GM23248 (cell line): ENCODE measurements around the gene PTPRF. TPM values are rescaled to one million over a fixed set of nuclear protein-coding genes. Genes with fewer than 3 reads are reported as not detected.

Source experiments
- DNase-seq: peaks from one replicate; pipeline ENCODE4 v3.0.0-alpha.2; 2015
- H2AFZ ChIP-seq: fragments of 200-600 bp; sonication (generic); 2 replicates; pipeline ENCODE4 v1.6.1; 2016; ENCODE audit warnings: antibody characterized with exemption
- H3F3A ChIP-seq: fragments of 200-600 bp; sonication (generic); 2 replicates; pipeline ENCODE4 v1.6.1; 2016; ENCODE audit warnings: mild to moderate bottlenecking, antibody characterized with exemption, mixed run types; ENCODE audit not compliant: insufficient read depth
- H3K27ac ChIP-seq: fragments of 200-600 bp; sonication (generic); 2 replicates; pipeline ENCODE4 v1.5.1; 2016; ENCODE audit warnings: mild to moderate bottlenecking
- H3K27me3 ChIP-seq: fragments of 200-600 bp; sonication (generic); replicated peaks from 2 replicates; pipeline ENCODE4 v1.6.1; 2016; ENCODE audit warnings: mild to moderate bottlenecking; ENCODE audit not compliant: insufficient read depth
- H3K36me3 ChIP-seq: fragments of 200-600 bp; sonication (generic); 2 replicates; pipeline ENCODE4 v1.6.1; 2016; ENCODE audit warnings: low read depth, mild to moderate bottlenecking
- H3K4me1 ChIP-seq: fragments of 200-600 bp; sonication (generic); 2 replicates; pipeline ENCODE4 v1.6.1; 2016; ENCODE audit warnings: mild to moderate bottlenecking; ENCODE audit not compliant: insufficient read depth
- H3K4me2 ChIP-seq: fragments of 200-600 bp; sonication (generic); one replicate; pipeline ENCODE4 v1.6.1; 2016; ENCODE audit warnings: mild to moderate bottlenecking; ENCODE audit not compliant: unreplicated experiment
- H3K4me3 ChIP-seq: fragments of 200-600 bp; sonication (generic); 2 replicates; pipeline ENCODE4 v1.5.1; 2016; ENCODE audit warnings: mild to moderate bottlenecking
- H3K79me2 ChIP-seq: fragments of 200-600 bp; sonication (generic); 2 replicates; pipeline ENCODE4 v1.6.1; 2016; ENCODE audit warnings: mild to moderate bottlenecking; ENCODE audit not compliant: insufficient read depth
- H3K9ac ChIP-seq: fragments of 200-600 bp; sonication (generic); 2 replicates; pipeline ENCODE4 v1.6.1; 2016; ENCODE audit warnings: mild to moderate bottlenecking
- H3K9me2 ChIP-seq: fragments of 200-600 bp; sonication (generic); 2 replicates; pipeline ENCODE4 v1.6.1; 2016; ENCODE audit warnings: mixed run types, mild to moderate bottlenecking, moderate library complexity; ENCODE audit not compliant: insufficient read depth
- H3K9me3 ChIP-seq: fragments of 200-600 bp; sonication (generic); one replicate; pipeline ENCODE4 v1.6.1; 2017; ENCODE audit warnings: low read depth
- H4K20me1 ChIP-seq: fragments of 200-600 bp; sonication (generic); 2 replicates; pipeline ENCODE4 v1.6.0; 2016; ENCODE audit not compliant: insufficient read depth
- EZH2 ChIP-seq: fragments of 200-600 bp; sonication (generic); IDR thresholded peaks from 2 replicates; pipeline ENCODE4 v1.6.1; 2018; ENCODE audit warnings: antibody characterized with exemption, mild to moderate bottlenecking; ENCODE audit not compliant: insufficient read depth, poor library complexity, severe bottlenecking
- EZH2phosphoT487 ChIP-seq: fragments of 200-600 bp; sonication (generic); IDR thresholded peaks from 2 replicates; pipeline ENCODE4 v1.6.1; 2018; ENCODE audit warnings: antibody characterized with exemption, moderate library complexity, mild to moderate bottlenecking, low read depth; ENCODE audit not compliant: insufficient read depth
- WGBS, 2 experiments: methylation state at CpG; one replicate each; pipeline ENCODE4 v1.1.6; 2015 to 2017; ENCODE audit warnings: low lambda C conversion rate in 2 of 2, low coverage in 1 of 2; ENCODE audit errors: missing lambda C conversion rate in 2 of 2; 5-methylcytosine and 5-hydroxymethylcytosine counted together
- in situ Hi-C: fragments of 300-500 bp; cut with MboI; formaldehyde crosslinking; loops from 2 replicates; pipeline ENCODE4 v1.15.0; 2020
- polyA plus RNA-seq: library from polyadenylated mRNA; unstranded; fragments of >200 nt; fragmentation: Nextera tagmentation; extraction: Ambion mirVana; gene quantifications from 2 replicates; pipeline ENCODE4 v1.2.1, GENCODE V29; 2016
- total RNA-seq: library from RNA; depleted of rRNA; stranded (reverse); fragments of >200 nt; shearing (Covaris generic); gene quantifications from 2 replicates; pipeline ENCODE4 v1.2.3, GENCODE V29; 2014

The PTPRF gene
- total and polyA plus RNA-seq, 2 experiments from 2014 or later = 14.0 to 15.0 TPM

GRCh38 chr1:43592051-43592665, 61.5 kb downstream of the PTPRF start:
- H3K9me2 ChIP-seq = no peaks in the 10 kb centered on the region
- in situ Hi-C loops = no loop called here
- no peak overlapping the region for H2AFZ ChIP-seq
- no peak for DNase-seq
- H3K36me3 ChIP-seq = no peaks in the 10 kb centered on the region
- no peak overlapping the region for H3K4me3 ChIP-seq
- no peak overlapping the region for H3K4me2 ChIP-seq
- no peaks in the 10 kb centered on the region for H4K20me1 ChIP-seq
- H3F3A ChIP-seq = no peaks in the 10 kb centered on the region
- no peak for TF ChIP-seq EZH2
- no peak for TF ChIP-seq EZH2phosphoT487
- H3K9me3 ChIP-seq = no peaks in the 10 kb centered on the region
- WGBS, 2 experiments = 91 to 92% methylated on average over 11 of the region's 11 CpGs
- no peaks in the 10 kb centered on the region for H3K27me3 ChIP-seq
- no peak overlapping the region for H3K9ac ChIP-seq
- H3K27ac ChIP-seq = no peak overlapping the region
- no peaks in the 10 kb centered on the region for H3K79me2 ChIP-seq
- H3K4me1 ChIP-seq = peaks cover 12% of the 10 kb centered on the region

GRCh38 chr1:43592974-43593683, 62.4 kb downstream of the PTPRF start:
- no peak for DNase-seq
- no peak overlapping the region for H2AFZ ChIP-seq
- TF ChIP-seq EZH2 (no peak), EZH2phosphoT487 (no peak)
- no peaks in the 10 kb centered on the region for H3K27me3 ChIP-seq
- no peaks in the 10 kb centered on the region for H3K36me3 ChIP-seq
- peaks cover 2% of the 10 kb centered on the region for H3K4me1 ChIP-seq
- H3K9me3 ChIP-seq = no peaks in the 10 kb centered on the region
- H3K4me2 ChIP-seq = no peak overlapping the region
- H3K9ac ChIP-seq = no peak overlapping the region
- no peaks in the 10 kb centered on the region for H3K79me2 ChIP-seq
- no peak overlapping the region for H3K4me3 ChIP-seq
- no peak overlapping the region for H3K27ac ChIP-seq
- 92 to 95% methylated on average over 16 of the region's 16 CpGs for WGBS, 2 experiments
- H3F3A ChIP-seq = no peaks in the 10 kb centered on the region
- in situ Hi-C loops = no loop called here
- no peaks in the 10 kb centered on the region for H4K20me1 ChIP-seq
- H3K9me2 ChIP-seq = no peaks in the 10 kb centered on the region

GRCh38 chr1:43596579-43596978, 65.9 kb downstream of the PTPRF start:
- Histone ChIP-seq H2AFZ (no peak overlapping the region), H3K27me3 (no peaks in the 10 kb centered on the region), H3K9me2 (no peaks in the 10 kb centered on the region), H4K20me1 (no peaks in the 10 kb centered on the region), H3K4me2 (no peak overlapping the region), H3K4me1 (no peaks in the 10 kb centered on the region), H3K9ac (no peak overlapping the region), H3K4me3 (no peak overlapping the region), H3F3A (no peaks in the 10 kb centered on the region), H3K36me3 (no peaks in the 10 kb centered on the region), H3K27ac (no peak overlapping the region), H3K79me2 (no peaks in the 10 kb centered on the region), H3K9me3 (no peaks in the 10 kb centered on the region)
- DNase-seq = no peak
- no peak for TF ChIP-seq EZH2phosphoT487
- no peak for TF ChIP-seq EZH2
- in situ Hi-C loops = no loop called here
- WGBS, 2 experiments = 78 to 83% methylated on average over 8 of the region's 8 CpGs

- H3K79me2 ChIP-seq = no peaks in the 10 kb centered on the region
- no peaks in the 10 kb centered on the region for H3K9me3 ChIP-seq
- H3K9ac ChIP-seq = no peak overlapping the region
- no peak for TF ChIP-seq EZH2
- H3K4me3 ChIP-seq = no peak overlapping the region
- no peaks in the 10 kb centered on the region for H3K9me2 ChIP-seq
- no peak overlapping the region for H3K27ac ChIP-seq
- no peaks in the 10 kb centered on the region for H3K27me3 ChIP-seq
- no peak overlapping the region for H2AFZ ChIP-seq
- H3K4me2 ChIP-seq = no peak overlapping the region
- WGBS, 2 experiments = 87 to 88% methylated on average over 5 of the region's 5 CpGs
- in situ Hi-C loops = no loop called here
- no peaks in the 10 kb centered on the region for H3K36me3 ChIP-seq
- H3K4me1 ChIP-seq = no peaks in the 10 kb centered on the region
- DNase-seq = no peak
- H4K20me1 ChIP-seq = no peaks in the 10 kb centered on the region
- H3F3A ChIP-seq = no peaks in the 10 kb centered on the region
Observed at GRCh38 chr1:43597028-43597427, 66.3 kb downstream of the PTPRF start.
